ENCODE data around the gene MAML2. TPM values are rescaled to one million over a fixed set of nuclear protein-coding genes. Genes with fewer than 3 reads are reported as not detected.

MAML2 gene
- total and polyA plus RNA-seq, 2 of the 8 experiments (the other 6 are each of a cell fraction or from before 2014, with no cell fraction given), result 3.8 to 6.6 TPM

DNA sequence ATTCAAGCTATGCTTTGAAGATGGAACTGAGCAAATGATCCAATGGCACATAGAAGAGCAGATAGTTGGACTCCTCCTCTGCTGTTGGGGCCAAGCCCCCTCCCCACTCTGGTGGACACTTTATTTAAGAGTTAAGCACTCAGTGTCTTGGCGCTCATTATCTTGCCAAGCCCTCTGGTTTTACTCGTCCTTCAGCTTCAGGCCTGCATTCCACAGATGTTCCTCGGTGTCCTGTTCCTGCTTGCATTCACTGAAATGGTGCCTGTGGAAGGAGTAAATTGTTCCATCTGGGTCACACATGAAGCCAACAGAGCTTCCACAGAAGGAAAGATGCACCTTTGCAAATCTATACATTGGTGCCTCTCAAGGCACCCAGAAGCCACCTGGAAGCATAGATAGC is 26.1 kb downstream of the MAML2 start (continued):
- TF ChIP-seq, protein P1, sequence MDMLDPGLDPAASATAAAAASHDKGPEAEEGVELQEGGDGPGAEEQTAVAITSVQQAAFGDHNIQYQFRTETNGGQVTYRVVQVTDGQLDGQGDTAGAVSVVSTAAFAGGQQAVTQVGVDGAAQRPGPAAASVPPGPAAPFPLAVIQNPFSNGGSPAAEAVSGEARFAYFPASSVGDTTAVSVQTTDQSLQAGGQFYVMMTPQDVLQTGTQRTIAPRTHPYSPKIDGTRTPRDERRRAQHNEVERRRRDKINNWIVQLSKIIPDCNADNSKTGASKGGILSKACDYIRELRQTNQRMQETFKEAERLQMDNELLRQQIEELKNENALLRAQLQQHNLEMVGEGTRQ (IDR thresholded peaks at IDR 0.05; ENCODE audit: low read length), result no peak
- TF ChIP-seq, protein P2, sequence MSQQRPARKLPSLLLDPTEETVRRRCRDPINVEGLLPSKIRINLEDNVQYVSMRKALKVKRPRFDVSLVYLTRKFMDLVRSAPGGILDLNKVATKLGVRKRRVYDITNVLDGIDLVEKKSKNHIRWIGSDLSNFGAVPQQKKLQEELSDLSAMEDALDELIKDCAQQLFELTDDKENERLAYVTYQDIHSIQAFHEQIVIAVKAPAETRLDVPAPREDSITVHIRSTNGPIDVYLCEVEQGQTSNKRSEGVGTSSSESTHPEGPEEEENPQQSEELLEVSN (IDR thresholded peaks at IDR 0.05), result no peak
- no peak for TF ChIP-seq BCL11A (IDR thresholded peaks at IDR 0.05; ENCODE audit: low read depth in 2 of 2, low read length in 2 of 2)
- TF ChIP-seq NRF1 (IDR thresholded peaks at IDR 0.05; ENCODE audit: low read depth, low read length), result no peak
- no peak for TF ChIP-seq SP4 (IDR thresholded peaks at IDR 0.05; ENCODE audit: low read length)
- no peak for TF ChIP-seq NANOG (IDR thresholded peaks at IDR 0.05; ENCODE audit: insufficient read depth, low read depth, low read length, poor library complexity, severe bottlenecking)
- TF ChIP-seq RFX5 (IDR thresholded peaks at IDR 0.05; ENCODE audit: borderline replicate concordance, low read depth, low read length), result no peak
